Inflammatory macrophage treated with lipopolysaccharide for 1 hour (primary cell): Measurements from ENCODE around the gene ATP8A2.
"Not testable (repeated sequence)": the region's sequence is repeated elsewhere in the genome, so short reads cannot be mapped to it uniquely, and the experiment has no call there.

Experiments used
- DNase-seq, 2 donors: peaks; one replicate each; pipeline ENCODE4 v3.0.0-alpha.2; 2020 to 2022

Gene ATP8A2

GRCh38 chr13:25466880-25467279 is 95.1 kb downstream of the ATP8A2 start:
- no peak for DNase-seq

DNA sequence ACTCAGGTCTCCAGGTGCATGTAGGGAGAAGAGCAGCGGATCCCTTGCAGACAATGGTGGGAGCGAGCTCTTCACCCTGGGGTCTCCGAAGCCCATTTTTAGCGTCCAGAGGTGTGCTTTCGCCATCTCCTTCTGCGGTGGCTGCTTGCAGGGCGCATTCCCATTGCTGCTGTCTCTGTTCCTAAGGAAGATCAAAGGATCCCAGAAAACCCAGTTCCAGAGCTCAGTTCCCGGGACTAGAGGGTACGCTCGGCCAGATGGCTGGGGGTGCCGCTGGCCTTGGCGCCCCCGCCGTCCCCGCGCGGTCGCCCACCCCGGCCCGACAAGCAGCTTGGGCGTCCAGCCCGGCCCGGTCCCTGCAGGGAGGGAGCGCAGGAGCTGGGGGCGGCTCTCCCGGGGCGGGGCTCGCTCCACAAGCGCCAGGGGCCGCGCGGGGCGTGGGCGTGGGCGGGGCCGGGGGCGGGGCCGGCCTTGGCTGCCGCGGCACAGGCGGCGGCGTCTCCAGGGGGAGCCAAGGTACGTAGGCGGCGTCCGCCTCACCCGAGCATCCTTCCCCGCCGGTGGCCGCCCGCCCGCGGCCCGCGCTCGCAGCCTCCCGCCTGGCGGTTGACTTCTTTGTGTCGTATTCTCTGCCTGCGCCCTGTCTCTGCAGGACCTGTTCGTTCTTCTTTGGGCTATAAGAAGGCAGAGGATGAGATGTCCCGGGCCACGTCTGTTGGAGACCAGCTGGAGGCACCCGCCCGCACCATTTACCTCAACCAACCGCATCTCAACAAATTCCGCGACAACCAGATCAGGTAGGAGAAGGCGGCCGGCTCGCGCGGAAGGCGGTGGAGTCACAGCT is 96.8 kb downstream of the ATP8A2 start:
- no peak for DNase-seq

- no peak for DNase-seq
Observed at GRCh38 chr13:25469169-25469525, 97.4 kb downstream of the ATP8A2 start.

DNA sequence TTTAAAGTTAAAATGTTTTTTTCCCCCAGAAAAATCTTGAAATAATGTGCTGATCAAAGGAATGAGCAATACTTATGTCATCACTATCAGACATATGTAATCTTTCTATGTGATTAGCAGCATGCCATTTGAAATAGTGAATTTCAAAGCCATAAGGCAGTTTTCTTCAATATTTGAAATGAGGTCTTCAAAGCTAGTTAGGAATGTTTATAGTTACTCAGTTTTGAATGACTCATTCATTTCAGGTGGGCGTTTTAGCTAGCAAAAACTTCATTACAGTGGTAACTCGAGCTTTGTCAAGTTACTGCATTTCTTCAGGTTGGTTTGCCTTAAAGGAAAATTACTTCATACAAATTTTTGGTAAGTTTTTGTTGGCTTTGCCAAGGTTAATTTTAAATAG is 102.1 kb downstream of the ATP8A2 start:
- no peak for DNase-seq

GRCh38 chr13:25478186-25478585 is 106.4 kb downstream of the ATP8A2 start:
- no peak for DNase-seq

GRCh38 chr13:25489238-25489637 is 117.5 kb downstream of the ATP8A2 start:
- DNase-seq: no peak

DNA sequence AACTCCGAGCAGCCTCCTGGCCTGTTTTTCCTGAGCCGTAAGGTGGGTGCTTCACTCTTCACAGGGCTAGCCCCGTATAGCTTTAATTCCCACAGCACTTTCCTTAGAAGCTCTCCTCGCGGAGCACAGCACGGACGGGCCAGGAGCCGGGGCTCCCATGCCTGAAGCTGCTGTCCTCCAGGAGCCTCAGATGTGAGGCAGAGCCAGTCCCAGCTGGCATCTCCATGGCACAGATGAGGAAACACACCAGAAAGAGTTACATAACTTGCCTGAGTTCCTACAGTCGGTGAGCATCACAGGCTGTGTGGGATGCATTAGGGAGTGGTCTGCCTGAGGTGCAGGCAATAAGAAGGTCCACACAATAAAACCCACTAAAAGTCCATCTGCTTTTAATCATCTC is 118.5 kb downstream of the ATP8A2 start:
- DNase-seq: no peak

DNA sequence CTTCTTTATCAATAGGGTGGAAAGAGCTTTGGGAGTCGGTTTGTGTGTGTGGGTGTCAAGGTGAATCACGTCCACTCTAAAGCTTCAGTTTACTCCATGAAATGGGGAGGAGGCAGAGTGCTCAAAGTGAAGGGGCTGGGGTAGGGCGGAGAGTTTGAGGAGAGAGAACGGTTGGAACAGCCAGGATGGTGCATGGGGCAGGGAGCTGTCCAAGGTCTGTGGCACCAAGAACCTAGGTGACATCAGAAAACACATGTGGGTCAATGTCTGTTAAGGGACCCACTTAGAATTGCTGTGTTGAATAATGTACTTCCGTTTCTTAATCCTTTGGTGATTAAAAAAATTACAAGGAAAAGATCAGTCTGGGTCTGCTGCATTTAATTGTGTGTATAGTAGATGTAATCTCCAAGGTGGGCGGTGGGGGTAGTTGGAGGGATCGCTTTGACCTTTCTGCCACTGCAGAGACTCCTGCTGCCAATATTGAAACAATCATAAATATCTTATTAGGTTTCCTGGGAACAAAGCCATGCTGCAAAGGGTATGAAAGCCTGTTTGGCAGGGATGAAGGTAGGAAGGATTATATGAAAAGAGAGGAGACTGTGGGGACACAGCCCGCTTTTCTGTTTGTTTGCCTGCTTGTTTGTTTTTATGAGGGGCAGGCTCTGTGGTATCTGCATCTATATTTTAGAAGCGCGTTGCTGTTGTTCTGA is 122.3 kb downstream of the ATP8A2 start:
- DNase-seq: no peak

- no peak for DNase-seq
Observed at GRCh38 chr13:25494698-25495411, 123.1 kb downstream of the ATP8A2 start.

DNA sequence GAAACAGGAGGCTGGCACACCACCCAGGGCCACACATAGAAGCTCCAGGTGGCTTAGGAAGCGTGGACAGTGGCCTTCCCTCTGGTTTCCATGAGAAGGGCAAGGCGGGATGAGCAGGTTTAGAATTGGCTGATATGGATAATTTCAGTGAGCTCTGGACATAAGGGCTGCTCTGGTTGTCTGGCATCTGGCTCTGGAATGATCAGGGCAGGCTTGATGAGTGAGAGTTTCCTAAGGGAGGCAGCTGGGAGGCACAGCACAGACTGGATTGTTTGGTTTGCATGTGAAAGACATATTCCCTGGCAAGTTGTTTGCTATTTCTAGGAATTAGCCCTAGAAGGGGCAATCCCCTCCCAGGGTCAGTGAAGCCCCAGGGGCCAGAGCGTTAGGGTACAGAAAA is 129.5 kb downstream of the ATP8A2 start:
- no peak for DNase-seq

- no peak for DNase-seq
Observed at GRCh38 chr13:25502031-25502430, 130.3 kb downstream of the ATP8A2 start.

GRCh38 chr13:25502551-25502950 is 130.8 kb downstream of the ATP8A2 start:
- no peak for DNase-seq

GRCh38 chr13:25503856-25504255 is 132.1 kb downstream of the ATP8A2 start:
- DNase-seq: no peak

- no peak for DNase-seq
Observed at GRCh38 chr13:25507841-25508240, 136.1 kb downstream of the ATP8A2 start.

DNA sequence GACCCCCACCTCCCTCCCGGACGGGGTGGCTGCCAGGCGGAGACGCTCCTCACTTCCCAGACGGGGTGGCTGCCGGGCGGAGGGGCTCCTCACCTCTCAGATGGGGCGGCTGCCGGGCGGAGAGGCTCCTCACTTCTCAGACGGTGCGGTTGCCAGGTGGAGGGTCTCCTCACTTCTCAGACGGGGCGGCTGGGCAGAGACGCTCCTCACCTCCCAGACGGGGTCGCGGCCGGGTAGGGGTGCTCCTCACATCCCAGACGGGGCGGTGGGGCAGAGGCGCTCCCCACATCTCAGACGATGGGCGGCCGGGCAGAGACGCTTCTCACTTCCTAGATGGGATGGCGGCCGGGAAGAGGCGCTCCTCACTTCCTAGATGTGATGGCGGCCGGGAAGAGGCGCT is 141.3 kb downstream of the ATP8A2 start:
- not testable (repeated sequence) for DNase-seq

- no peak for DNase-seq
Observed at GRCh38 chr13:25518441-25518840, 146.7 kb downstream of the ATP8A2 start.

DNA sequence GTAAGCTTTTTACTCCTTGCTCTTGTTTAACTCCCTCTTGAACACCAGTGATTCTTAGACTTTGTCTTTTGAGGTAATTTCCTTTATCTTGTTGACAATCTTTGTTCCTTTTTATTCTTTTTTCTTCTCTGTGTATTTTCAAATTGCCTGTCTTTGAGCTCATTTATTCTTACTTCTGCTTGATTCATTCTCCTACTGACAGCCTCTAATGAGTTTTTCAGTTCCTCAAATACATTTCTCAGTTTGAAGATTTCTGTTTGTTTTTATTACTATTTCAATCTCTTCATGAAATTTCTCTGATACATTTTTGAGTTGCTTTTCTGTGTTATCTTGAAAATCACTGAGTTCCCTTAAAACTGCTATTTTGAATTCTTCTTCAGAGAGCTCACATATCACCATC is 154.1 kb downstream of the ATP8A2 start:
- no peak for DNase-seq

GRCh38 chr13:25528266-25528665 is 156.5 kb downstream of the ATP8A2 start:
- DNase-seq: no peak

GRCh38 chr13:25529425-25529824 is 157.7 kb downstream of the ATP8A2 start:
- no peak for DNase-seq

DNA sequence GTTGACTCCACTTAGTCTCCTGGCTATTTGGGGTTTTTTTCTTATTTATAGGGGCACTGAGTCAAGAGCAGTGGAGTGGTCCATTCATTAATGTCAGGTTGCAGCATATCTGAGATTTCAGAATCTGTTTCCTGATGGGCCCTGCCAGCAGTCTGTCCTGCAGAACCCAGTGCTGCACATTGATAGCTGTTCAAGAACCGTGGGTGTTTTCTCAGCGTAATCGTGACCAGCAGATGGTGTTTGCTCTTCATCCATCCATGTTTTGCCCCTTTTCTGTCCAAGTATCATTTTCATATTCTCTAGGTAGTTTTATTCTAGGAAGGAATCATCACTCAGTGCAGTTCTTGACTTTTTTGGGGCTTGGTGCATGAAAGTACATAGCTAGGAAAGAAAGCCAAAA is 166.5 kb downstream of the ATP8A2 start:
- no peak for DNase-seq

GRCh38 chr13:25541434-25542123 is 169.8 kb downstream of the ATP8A2 start:
- DNase-seq: no peak

DNA sequence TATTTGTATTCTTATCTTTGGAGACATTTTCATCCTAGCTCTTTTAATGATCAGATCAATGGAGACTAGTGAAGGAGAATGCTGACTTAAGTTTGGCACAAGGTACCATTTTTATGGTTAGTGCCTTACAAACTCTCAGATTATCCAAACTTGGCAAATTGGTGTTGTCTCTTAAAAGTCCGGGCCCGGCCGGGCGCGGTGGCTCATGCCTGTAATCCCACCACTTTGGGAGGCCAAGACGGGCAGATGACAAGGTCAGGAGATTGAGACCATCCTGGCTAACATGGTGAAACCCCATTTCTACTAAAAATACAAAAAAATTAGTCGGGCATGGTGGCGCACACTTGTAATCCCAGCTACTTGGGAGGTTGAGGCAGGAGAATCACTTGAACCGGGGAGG is 177.2 kb downstream of the ATP8A2 start:
- not testable (repeated sequence) for DNase-seq

GRCh38 chr13:25561812-25562211 is 190.0 kb downstream of the ATP8A2 start:
- no peak for DNase-seq
